ENCODE measurements around the gene PLEKHA1.

The PLEKHA1 gene

DNA sequence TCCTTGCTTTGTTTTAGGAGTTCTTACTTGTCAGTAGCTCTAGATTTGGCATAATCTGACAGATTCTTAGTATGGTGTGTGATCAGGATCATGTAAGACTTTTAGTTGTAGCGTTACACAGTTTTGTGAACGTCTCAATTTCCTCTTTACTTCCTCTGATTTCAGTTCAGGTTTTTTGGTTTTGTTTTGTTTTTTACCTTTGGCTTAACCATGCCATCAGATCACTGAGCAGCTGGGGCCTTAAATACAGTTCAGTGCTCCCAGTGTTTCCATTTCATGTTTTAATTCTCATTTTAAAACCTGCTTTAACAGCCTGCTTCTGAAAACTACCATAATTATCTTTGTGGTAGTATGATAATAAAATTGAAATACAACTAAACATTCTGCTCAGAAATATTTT lies 52.8 kb downstream of the PLEKHA1 start:
- no peaks in the 10 kb centered on the region for H3K27me3 ChIP-seq (ENCODE audit: low read depth)
- no peak overlapping the region for H3K4me3 ChIP-seq
- no peaks in the 10 kb centered on the region for H3K9me3 ChIP-seq
- H3K4me1 ChIP-seq: no peaks in the 10 kb centered on the region
- H3K36me3 ChIP-seq (replicated peaks): no peaks in the 10 kb centered on the region; the same call in 1 of the 2 replicates
- no peak for DNase-seq (ENCODE audit: low spot score in 2 of 2)
- in situ Hi-C loops (cut with MboI; ENCODE audit: low sequenced_read_pairs): loop anchor here (25.0 kb wide), 1 partner anchor 290 kb away; no protein-coding TSS in a partner anchor

DNA sequence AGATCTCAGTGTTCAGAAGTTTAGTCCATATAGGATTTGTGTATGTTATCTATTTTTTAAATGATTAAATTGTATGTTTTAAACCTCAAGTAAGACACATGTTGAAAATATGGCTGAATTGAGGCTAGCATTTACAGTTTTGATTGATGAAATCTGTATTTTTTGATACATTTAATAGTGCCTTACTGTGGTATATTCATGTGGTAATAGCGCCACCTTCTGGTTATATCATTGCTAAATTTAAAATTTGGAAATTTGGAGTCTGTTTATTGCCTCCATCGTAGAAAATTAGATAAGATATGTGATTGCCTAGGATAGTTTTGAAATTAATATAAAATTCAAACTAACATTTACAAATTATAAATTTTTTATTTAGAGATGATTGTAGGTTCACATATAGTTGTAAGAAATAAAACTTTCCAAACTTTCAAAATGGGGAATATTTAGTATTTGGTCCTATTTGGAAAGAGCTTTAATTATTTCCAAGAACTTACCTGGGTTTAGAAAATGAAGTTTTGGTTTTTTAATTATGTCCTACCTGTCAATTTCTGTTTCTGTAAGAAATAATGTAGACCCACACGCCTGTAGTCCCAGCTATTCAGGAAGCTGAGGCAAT lies 60.8 kb downstream of the PLEKHA1 start:
- H3K36me3 ChIP-seq (replicated peaks): no peaks in the 10 kb centered on the region
- no peaks in the 10 kb centered on the region for H3K27me3 ChIP-seq (ENCODE audit: low read depth)
- H3K4me3 ChIP-seq: no peak overlapping the region
- H3K4me1 ChIP-seq: no peaks in the 10 kb centered on the region
- peak in 1 of 2 experiments; percentile 49 for DNase-seq (ENCODE audit: low spot score in 2 of 2)
- no peaks in the 10 kb centered on the region for H3K9me3 ChIP-seq
- in situ Hi-C loops (cut with MboI; ENCODE audit: low sequenced_read_pairs): loop anchor here (5.0 to 25.0 kb wide), 3 partner anchors 132 to 298 kb away; no protein-coding TSS in a partner anchor

DNA sequence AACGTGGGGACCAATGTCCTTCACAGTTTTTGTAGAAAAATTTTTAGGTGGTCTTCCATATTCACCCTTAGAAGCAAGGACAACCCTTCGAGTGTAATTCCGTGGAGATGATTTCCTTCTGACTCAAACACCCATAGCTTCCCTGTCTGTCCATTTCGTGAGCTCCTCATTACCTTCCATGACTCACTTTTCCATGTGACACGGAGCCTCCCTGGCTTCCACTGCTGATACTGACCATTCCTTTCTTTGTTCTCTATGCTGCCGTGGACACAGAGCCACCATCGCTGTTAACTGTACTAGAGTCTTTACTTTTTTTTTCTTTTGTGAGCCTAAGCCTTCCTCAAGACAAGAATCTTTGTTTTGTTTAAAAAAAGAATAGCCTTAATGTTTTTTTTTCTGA lies 67.5 kb downstream of the PLEKHA1 start:
- no peaks in the 10 kb centered on the region for H3K27me3 ChIP-seq (ENCODE audit: low read depth)
- H3K4me3 ChIP-seq: no peak overlapping the region
- H3K4me1 ChIP-seq: no peaks in the 10 kb centered on the region
- in situ Hi-C loops (cut with MboI; ENCODE audit: low sequenced_read_pairs): loop anchor here (25.0 kb wide), 1 partner anchor 305 kb away; no protein-coding TSS in a partner anchor
- H3K9me3 ChIP-seq: no peaks in the 10 kb centered on the region
- H3K36me3 ChIP-seq (replicated peaks): no peaks in the 10 kb centered on the region
- DNase-seq (ENCODE audit: low spot score in 2 of 2): peak; percentile 9 to 16

DNA sequence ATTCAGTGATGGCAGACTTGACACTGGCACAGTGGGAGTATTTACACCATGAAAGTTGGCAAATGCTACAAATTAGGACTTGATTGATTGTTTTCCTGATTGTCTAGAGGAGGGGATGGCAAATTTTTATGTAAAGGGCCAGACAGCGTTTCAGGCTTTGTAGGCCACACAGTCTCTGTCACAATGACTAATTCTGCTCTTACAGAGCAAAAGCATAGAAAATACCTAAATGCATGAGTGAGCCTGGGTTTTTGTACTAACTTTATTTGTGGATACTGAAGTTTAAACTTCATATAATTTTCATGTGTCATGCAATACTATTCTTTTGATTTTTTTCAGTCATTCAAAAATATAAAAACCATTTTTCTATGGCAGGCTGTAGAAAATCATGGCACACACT lies 71.0 kb downstream of the PLEKHA1 start:
- no peaks in the 10 kb centered on the region for H3K27me3 ChIP-seq (ENCODE audit: low read depth)
- no peaks in the 10 kb centered on the region for H3K4me1 ChIP-seq
- no peaks in the 10 kb centered on the region for H3K36me3 ChIP-seq (replicated peaks)
- in situ Hi-C loops (cut with MboI; ENCODE audit: low sequenced_read_pairs): loop anchor here (25.0 kb wide), 1 partner anchor 308 kb away; no protein-coding TSS in a partner anchor
- no peak overlapping the region for H3K4me3 ChIP-seq
- no peak for DNase-seq (ENCODE audit: low spot score in 2 of 2)
- H3K9me3 ChIP-seq: no peaks in the 10 kb centered on the region

DNA sequence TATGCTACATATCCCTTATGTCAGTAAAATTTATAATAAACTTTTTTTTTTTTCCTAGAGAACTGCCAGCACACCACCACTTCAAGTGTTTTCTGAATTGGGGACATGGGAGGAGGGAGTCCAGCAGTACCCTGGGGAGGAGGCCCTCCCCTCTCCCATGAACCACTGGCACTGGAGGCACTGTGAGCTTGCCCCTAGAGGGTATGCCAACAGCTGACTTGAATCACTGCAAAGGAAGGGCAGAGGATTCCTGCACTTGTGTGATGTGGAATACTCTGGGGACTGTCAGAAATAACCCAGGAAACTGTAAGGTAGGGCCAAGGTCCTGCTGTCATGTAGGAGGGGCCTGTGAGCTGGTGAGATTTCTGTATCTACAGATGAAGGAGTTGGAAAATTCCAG lies 71.4 kb downstream of the PLEKHA1 start:
- H3K4me3 ChIP-seq: no peak overlapping the region
- no peaks in the 10 kb centered on the region for H3K27me3 ChIP-seq (ENCODE audit: low read depth)
- no peak for DNase-seq (ENCODE audit: low spot score in 2 of 2)
- no peaks in the 10 kb centered on the region for H3K36me3 ChIP-seq (replicated peaks)
- in situ Hi-C loops (cut with MboI; ENCODE audit: low sequenced_read_pairs): loop anchor here (25.0 kb wide), 1 partner anchor 309 kb away; no protein-coding TSS in a partner anchor
- H3K9me3 ChIP-seq: no peaks in the 10 kb centered on the region
- H3K4me1 ChIP-seq: no peaks in the 10 kb centered on the region

DNA sequence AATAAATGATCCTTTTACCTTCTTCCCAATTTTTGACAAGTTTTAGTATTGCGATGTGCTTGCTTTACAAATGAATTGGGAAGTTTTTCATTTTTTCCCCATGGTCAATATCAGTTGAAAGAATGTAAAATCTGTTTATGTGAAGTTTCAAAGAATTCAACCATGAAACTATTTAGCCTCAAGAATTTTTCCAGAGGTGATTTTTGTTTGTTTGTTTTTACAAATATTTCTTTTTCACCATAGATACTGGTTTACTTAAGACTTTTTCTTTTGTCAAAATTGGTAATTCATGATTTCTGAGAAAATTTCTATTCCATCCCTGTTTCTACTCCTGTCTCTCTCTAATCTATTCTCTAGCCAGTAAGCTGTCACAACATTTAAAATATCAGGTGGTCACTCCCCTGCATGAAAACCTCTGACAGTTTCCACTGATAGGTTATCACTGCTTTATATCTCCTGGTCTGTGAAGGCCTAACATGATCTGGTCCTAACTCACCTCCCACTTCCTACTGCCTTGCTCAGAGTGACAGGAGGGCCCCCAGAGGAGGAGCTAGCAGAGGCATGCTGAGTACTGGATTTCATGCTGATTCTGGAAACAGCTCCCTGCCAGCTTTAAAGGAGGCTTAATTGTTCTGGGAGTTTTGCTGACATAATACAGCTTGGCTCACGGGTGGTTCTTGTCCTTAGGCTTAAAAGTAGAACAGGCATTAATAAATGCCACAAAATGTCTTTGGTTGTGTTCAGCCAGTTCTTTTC lies 72.3 kb downstream of the PLEKHA1 start:
- Histone ChIP-seq H3K27me3 (ENCODE audit: low read depth) (no peaks in the 10 kb centered on the region), H3K9me3 (no peaks in the 10 kb centered on the region), H3K4me3 (no peak overlapping the region), H3K36me3 (replicated peaks) (no peaks in the 10 kb centered on the region), H3K4me1 (no peaks in the 10 kb centered on the region)
- in situ Hi-C loops (cut with MboI; ENCODE audit: low sequenced_read_pairs): loop anchor here (25.0 kb wide), 1 partner anchor 310 kb away; no protein-coding TSS in a partner anchor
- peak; percentile 54 to 56 for DNase-seq (ENCODE audit: low spot score in 2 of 2)

DNA sequence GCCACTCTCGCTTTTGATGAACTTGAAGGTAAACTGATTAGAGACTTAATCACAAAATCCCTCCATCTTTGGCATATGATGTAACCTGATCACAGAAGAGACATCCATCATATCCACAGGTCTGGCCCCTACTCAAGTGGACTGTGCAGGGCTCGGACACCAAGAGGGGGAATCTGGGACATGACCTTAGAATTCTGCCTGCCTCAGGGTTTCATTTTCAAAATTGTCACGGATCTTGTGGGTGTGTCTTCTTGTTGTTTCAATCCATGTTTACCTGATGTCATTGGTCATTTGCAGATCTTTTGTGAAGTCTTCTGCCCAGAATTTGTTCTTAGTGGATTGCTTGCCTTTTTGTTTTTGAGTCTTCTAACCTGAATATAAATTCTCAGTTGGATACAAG lies 74.1 kb downstream of the PLEKHA1 start:
- Histone ChIP-seq H3K4me1 (no peaks in the 10 kb centered on the region), H3K36me3 (replicated peaks) (no peaks in the 10 kb centered on the region), H3K9me3 (no peaks in the 10 kb centered on the region), H3K27me3 (ENCODE audit: low read depth) (no peaks in the 10 kb centered on the region), H3K4me3 (no peak overlapping the region)
- in situ Hi-C loops (cut with MboI; ENCODE audit: low sequenced_read_pairs): loop anchor here (25.0 kb wide), 1 partner anchor 311 kb away; no protein-coding TSS in a partner anchor
- no peak for DNase-seq (ENCODE audit: low spot score in 2 of 2)

DNA sequence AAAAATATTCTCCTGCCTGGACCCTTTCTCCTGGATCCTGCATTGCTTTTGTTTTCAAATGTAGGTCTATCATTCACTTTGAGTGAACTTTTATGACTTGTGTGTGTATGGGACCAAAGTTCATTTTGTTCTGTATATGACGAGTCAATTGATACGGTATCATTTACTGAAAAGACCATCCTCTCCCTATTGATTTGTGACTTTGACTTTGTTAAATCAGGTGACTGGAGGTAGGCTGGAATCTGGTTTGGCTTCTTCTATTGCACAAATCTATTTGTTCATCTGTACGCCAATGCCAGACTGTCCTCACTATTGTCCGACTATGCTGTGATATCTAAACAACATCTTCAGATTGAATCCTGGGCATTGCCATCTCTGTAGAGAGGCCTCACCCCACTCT lies 74.6 kb downstream of the PLEKHA1 start:
- Histone ChIP-seq H3K4me1 (no peaks in the 10 kb centered on the region), H3K36me3 (replicated peaks) (no peaks in the 10 kb centered on the region), H3K9me3 (no peaks in the 10 kb centered on the region), H3K4me3 (no peak overlapping the region), H3K27me3 (ENCODE audit: low read depth) (no peaks in the 10 kb centered on the region)
- DNase-seq (ENCODE audit: low spot score in 2 of 2): no peak
- in situ Hi-C loops (cut with MboI; ENCODE audit: low sequenced_read_pairs): loop anchor here (25.0 kb wide), 1 partner anchor 312 kb away; no protein-coding TSS in a partner anchor

DNA sequence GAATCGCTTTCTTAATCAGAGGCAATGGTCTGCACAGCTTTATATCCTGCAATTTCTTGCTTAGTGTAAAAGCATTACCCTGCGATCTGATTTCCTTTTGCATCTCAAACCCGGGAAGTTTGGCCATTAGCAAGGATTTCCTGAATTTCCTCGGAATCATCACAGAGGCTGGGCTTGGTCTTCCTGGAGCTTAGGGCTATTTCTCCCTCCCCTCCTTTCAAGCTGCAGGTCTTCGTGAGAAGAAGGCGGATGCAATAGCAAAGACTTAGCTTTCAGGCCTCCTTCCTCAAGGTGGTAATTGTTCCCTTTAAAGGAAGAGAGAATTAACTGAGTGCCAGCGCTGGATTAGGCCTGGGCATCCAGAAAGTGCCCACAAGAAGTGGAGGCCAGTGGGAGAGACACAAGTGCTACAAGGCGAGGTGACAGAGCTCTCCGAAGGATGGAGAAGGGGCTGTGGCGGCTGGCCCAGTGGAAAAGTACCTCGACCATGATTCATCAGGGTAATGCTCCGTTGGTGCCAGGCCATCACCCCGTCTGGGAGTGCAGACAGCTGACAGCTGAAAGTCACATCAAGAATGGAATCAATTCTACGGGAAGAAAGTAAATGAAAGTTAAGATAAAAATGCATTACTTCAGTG lies 76.0 kb downstream of the PLEKHA1 start:
- H3K36me3 ChIP-seq (replicated peaks): no peaks in the 10 kb centered on the region
- H3K27me3 ChIP-seq (ENCODE audit: low read depth): no peaks in the 10 kb centered on the region
- no peaks in the 10 kb centered on the region; the same call in 1 of the 2 replicates for H3K4me1 ChIP-seq
- no peak overlapping the region for H3K4me3 ChIP-seq
- in situ Hi-C loops (cut with MboI; ENCODE audit: low sequenced_read_pairs): no loop called here
- H3K9me3 ChIP-seq: no peaks in the 10 kb centered on the region
- DNase-seq (ENCODE audit: low spot score in 2 of 2): no peak

DNA sequence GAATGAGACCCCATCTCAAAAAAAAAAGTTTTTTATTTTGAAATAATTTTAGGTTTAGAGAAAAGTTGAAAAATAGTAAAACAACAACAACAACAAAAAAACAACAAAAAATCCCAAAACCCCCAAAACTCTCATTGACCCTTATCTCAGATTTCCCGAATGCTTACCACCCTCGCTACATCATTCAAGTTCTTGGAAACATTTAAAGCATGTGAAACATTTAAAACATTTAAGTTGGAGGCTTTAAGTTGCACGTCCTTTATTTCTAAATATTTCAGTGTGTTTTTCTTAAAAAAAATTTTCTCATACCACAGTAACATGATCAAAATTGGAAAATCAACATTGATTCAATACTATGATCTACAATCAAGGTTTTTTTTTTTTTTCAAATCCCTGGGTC lies 79.6 kb downstream of the PLEKHA1 start:
- DNase-seq (ENCODE audit: low spot score in 2 of 2): no peak
- in situ Hi-C loops (cut with MboI; ENCODE audit: low sequenced_read_pairs): no loop called here

DNA sequence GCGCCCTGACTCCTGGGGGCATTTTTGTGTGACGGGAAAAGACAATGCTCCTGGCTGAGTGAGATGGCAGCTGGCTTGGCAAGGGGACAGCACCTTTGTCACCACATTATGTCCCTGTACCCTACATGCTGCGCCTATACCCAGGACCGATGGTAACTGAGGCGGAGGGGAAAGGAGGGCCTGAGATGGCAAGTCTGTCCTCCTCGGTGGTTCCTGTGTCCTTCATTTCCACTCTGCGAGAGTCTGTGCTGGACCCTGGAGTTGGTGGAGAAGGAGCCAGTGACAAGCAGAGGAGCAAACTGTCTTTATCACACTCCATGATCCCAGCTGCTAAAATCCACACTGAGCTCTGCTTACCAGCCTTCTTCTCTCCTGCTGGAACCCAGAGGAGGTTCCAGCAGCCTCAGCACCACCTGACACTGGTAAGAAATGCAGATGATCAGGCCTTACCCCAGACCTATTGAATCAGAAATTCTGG lies 80.1 kb downstream of the PLEKHA1 start, which contains the start of gene ARMS2:
TSS of gene ARMS2 (plus strand) at position 51 of the 478 bp plus-strand sequence. CDS start at position 126, 75 bp downstream.
- in situ Hi-C loops (cut with MboI; ENCODE audit: low sequenced_read_pairs): no loop called here
- Histone ChIP-seq H3K36me3 (replicated peaks) (no peaks in the 10 kb centered on the region), H3K9me3 (no peaks in the 10 kb centered on the region), H3K4me3 (no peak within 1 kb of the TSS), H3K27me3 (ENCODE audit: low read depth) (no peaks in the 10 kb centered on the region), H3K4me1 (no peaks in the 10 kb centered on the region; the same call in 1 of the 2 replicates)
- no peak for DNase-seq (ENCODE audit: low spot score in 2 of 2)

More for the DNA sequence above, 79.6 kb downstream of the PLEKHA1 start:
- Histone ChIP-seq H3K4me3 (no peak overlapping the region), H3K9me3 (no peaks in the 10 kb centered on the region), H3K4me1 (no peaks in the 10 kb centered on the region; the same call in 1 of the 2 replicates), H3K27me3 (ENCODE audit: low read depth) (no peaks in the 10 kb centered on the region), H3K36me3 (replicated peaks) (no peaks in the 10 kb centered on the region)

DNA sequence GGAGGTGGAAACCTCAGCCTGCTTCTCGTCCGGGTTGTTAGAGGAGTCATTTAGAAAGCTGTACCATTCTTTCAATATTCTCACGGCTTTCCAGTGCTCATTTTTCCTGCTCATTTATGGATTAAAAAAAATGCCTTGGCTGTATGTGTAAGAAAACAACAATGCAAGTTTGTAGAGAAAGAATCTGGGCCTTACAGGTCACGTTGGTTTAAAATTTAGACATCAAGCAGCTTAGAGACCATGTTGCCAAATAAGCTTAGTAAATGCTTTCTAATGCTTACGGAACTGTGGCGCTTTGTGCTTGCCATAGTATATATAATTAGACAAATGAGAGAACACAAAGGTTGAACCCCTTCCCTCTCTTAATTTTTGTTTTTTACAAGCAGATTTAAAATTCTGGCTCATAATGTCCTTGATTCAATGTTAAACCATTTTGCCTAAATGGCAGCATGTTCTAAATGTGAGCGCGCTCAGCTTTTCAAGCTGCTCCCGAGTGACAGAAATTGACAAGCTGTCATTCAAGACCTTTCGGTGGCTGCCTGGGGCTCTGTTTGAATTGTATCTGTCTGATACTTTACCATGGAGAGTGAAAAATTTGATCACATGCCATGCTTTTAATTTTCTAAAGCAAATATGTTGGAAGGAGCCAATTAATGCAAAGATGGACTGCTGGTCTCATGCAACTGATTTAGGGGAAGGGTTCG lies 81.0 kb downstream of the PLEKHA1 start:
- peaks cover 2% of the 10 kb centered on the region; the same call in 1 of the 2 replicates for H3K4me1 ChIP-seq
- no peak overlapping the region for H3K4me3 ChIP-seq
- H3K27me3 ChIP-seq (ENCODE audit: low read depth): no peaks in the 10 kb centered on the region
- DNase-seq (ENCODE audit: low spot score in 2 of 2): no peak
- in situ Hi-C loops (cut with MboI; ENCODE audit: low sequenced_read_pairs): no loop called here
- no peaks in the 10 kb centered on the region for H3K36me3 ChIP-seq (replicated peaks)
- no peaks in the 10 kb centered on the region for H3K9me3 ChIP-seq

DNA sequence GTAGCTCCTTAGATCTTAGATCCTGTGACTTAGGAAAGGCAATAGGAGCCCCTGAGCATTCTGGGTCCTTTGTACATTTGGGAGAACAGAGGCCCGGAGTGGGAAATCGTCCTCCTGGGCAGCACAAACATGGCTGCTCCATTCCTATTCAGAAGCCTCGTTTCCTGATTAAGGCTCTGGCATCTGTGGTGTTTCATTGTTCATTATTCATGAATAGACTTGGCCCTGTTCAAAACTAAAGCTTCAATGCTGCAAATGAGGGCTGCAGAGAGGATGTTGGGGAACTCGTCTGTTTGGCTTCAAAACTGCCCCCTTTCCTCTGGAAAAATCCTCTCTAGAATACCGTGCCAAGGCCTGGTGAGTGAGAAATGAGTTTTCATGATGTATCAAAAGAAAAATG lies 83.4 kb downstream of the PLEKHA1 start:
- H3K4me1 ChIP-seq: peaks cover 4% of the 10 kb centered on the region; the same call in 1 of the 2 replicates
- H3K4me3 ChIP-seq: no peak overlapping the region
- H3K36me3 ChIP-seq (replicated peaks): no peaks in the 10 kb centered on the region
- DNase-seq (ENCODE audit: low spot score in 2 of 2): no peak
- no peaks in the 10 kb centered on the region for H3K9me3 ChIP-seq
- in situ Hi-C loops (cut with MboI; ENCODE audit: low sequenced_read_pairs): no loop called here
- H3K27me3 ChIP-seq (ENCODE audit: low read depth): no peaks in the 10 kb centered on the region

All from HAP-1 (cell line).